GM12875 (cell line): ENCODE measurements around the gene LHFPL3.

Experiments used
- H3K4me3 ChIP-seq: one replicate; pipeline ENCODE4 v1.5.1; 2011; ENCODE audit warnings: low read depth, low read length, control low read depth
- CTCF ChIP-seq: IDR thresholded peaks from 2 replicates; pipeline ENCODE4 v1.5.1; 2011; ENCODE audit warnings: low read depth, mild to moderate bottlenecking, control low read depth, inconsistent platforms, low read length, moderate library complexity, borderline replicate concordance; ENCODE audit not compliant: insufficient read depth

The LHFPL3 gene

DNA sequence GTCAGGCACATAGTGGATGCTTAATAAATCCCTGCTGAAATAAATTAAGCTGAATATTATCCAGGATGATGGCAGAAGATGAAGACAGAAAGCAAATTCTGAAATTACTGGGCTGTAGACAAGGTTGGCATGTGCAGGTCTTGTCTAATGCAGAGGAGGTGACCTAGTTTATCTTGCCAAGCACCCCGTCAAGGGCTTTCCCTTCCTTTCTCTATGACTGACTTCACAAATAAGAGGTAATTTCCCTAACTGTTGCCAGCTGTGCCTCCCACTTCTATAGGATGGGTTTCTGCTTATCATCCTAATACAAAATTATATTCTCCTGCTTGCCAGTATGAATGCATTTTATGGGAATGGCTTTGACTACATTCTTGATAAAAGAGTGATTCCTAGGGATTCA is 38.0 kb downstream of the LHFPL3 start:
- no peak overlapping the region for H3K4me3 ChIP-seq
- no peak for TF ChIP-seq CTCF

GRCh38 chr7:104367926-104368325 is 39.5 kb downstream of the LHFPL3 start:
- no peak overlapping the region for H3K4me3 ChIP-seq
- TF ChIP-seq CTCF, result no peak

GRCh38 chr7:104371216-104371979 is 43.0 kb downstream of the LHFPL3 start:
- no peak overlapping the region for H3K4me3 ChIP-seq
- TF ChIP-seq CTCF, result no peak

GRCh38 chr7:104371980-104372357 is 43.6 kb downstream of the LHFPL3 start:
- H3K4me3 ChIP-seq, result no peak overlapping the region
- TF ChIP-seq CTCF, result no peak

- no peak overlapping the region for H3K4me3 ChIP-seq
- TF ChIP-seq CTCF, result no peak
These were observed 54.2 kb downstream of the LHFPL3 start for GRCh38 chr7:104382616-104383015.

DNA sequence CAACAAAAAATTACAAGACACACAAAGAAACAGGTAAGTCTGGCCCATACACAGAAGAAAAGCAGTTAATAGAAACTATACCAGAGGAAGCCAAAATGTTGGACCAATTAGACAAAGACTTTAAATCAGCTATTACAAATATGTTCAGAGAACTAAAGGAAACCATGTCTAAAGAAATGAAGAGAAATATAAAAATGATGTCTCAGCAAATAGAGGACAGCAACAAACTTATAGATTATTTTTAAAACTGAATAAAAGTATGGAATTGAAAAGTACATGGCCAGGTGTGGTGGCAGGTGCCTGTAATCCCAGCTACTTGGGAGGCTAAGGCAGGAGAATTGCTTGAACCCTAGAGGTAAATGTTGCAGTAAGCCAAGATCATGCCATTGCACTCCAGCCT is 58.5 kb downstream of the LHFPL3 start:
- H3K4me3 ChIP-seq, result no peak overlapping the region
- TF ChIP-seq CTCF, result no peak

GRCh38 chr7:104388222-104388621 is 59.8 kb downstream of the LHFPL3 start:
- TF ChIP-seq CTCF, result no peak
- no peak overlapping the region for H3K4me3 ChIP-seq
